HG03558 (cell line): ENCODE data around the gene IL17F.

Experiments used
- ATAC-seq: cut with Tn5 transposase; IDR thresholded peaks from one replicate; pipeline ENCODE4 v1.9.1; 2021; ENCODE audit warnings: moderate number of reproducible peaks; ENCODE audit not compliant: unreplicated experiment; ENCODE audit errors: extremely low read depth

The IL17F gene

DNA sequence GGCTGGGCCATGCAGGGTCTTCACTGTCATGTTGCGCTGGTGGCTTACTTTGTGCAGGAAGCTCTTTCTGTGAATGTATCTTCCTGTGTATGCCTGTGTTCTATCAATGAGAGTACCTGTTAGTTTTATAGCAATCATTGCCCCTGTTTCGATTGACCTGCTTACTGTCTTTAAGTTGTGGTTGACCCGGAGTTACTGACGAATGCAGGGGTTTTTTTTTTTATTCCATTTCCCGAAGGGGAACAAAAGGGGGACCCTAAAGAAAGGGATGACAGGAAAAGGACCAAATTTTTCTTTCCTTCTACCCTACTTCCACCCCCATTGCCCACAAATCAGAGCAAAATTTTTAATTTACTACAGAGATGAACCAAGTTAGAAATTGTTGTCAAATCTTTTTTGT lies at the start of gene IL17F:
Gene IL17F, minus strand, starts transcription at position 101 of the 400 bp plus-strand sequence. Its CDS starts 71 bp downstream, at position 30.
- no peak for ATAC-seq

DNA sequence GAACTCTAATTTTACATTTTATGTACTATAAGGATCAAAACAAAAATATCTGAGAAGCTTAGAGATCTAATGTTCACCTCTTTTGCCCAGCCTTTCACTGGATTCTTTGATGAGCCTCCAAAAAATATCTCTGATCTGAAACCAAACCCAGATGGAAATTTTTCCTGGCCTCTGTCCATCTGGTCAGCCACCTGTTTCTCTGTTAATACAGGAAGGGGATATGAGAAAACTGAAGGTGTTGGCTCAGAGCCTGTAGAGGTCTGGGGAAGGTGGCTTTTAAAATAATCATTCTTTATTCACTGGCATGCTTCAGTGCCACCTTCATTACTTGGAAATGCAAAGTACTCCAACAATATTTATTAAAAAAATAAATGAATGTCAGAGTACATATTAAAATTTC lies 48.8 kb upstream of the IL17F start:
- ATAC-seq: no peak

DNA sequence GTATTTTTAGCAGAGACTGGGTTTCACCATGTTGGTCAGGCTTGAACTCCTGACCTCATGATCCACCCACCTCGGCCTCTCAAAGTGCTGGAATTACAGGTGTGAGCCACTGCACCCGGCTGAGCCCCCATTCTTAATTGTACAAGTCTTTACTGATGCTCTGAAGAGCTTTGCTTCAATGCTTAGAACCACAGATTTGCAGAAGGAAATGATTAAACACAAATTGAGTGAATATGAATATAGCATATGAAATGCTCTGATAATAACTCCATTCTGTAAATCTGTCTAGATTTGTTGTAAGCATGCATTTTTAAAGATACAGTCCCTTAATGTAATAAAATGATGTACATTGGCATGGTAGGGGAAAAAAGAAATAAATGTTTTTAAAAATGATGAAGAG lies 44.5 kb upstream of the IL17F start:
- ATAC-seq: no peak

DNA sequence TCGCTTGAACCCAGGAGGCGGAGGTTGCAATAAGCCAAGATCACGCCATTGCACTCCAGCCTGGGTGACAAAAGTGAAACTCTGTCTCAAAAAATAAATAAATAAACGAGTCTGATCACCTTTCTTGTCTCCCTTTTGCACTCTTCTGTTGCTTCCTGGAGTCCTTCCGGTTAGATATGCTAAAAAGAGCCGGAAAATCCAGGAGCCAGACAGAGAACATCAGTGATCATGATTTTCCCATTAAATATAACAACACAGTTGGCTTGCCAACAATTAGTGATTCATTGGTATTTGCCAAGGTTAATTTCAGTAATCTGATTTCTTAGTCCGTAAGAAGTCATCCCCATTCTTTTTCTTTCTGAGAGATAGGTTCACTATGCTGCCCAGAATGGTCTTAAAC lies 43.9 kb upstream of the IL17F start:
- no peak for ATAC-seq

DNA sequence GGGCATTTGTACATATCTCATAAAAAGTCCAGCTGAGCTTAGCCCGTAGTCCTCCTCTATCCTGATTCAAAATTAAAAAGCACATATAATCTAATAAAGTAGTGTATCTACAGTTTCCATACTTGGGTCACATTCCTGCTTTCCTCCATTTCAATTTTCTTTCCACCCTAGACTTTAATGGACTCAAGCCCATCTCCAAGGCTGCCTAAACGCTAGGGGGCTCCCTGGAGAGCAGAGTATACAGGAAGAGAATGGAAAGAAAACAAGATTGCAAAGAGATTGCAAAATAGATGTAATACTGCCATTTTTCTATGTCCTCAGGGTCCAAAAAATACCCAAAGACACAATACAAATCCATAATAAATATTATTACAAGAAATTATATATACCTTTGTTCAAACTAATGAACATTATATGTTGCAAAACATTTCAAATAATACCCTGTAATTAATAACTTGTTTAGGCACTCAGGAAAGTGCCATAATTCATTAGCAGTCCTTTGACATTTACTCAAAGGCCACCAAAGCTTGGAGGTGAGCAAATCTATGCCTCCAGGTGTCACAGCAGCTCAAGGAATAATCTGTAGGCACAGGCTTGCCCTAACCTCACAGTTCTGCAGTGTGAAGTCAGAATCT lies 42.6 kb upstream of the IL17F start:
- no peak for ATAC-seq

DNA sequence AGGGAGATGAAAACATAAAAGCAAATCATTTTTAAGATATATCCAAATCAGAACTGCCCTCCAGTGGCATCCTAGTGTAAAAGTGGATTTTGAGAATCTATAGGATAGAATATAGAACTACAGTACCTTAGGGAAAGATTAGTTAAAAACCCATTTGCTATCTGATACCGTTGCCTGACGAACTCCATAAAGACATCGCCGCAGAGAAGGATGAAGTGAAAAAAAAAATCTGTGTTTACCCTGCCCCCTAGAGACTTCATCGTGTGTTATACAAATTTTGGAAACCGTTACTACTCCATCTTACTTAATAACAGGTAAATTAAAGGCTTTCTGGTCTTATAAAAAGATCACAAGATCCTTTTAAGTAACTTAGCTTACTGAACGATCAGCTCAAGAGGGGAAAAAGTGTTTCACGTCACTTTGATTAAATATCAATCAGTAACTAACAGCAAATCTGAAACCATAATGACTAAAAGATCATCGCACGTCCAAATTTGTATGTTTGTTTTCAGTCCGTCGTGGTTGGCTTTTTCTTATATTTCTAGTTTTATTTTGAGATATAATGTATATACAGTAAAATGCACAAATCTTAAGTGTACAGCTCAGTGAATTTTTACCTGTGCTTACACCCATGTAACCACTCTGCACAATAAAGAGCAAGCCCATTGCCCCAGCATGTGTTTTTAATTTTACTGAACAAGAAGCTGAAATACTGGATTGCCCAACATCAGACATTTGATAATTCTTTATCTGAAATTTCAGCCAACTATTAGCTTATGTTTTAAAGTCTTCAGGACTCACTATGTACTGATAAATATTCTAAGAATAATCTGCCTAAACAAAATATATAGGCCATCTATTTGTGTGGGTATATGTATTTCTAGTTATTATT lies 41.1 kb upstream of the IL17F start:
- ATAC-seq: no peak

DNA sequence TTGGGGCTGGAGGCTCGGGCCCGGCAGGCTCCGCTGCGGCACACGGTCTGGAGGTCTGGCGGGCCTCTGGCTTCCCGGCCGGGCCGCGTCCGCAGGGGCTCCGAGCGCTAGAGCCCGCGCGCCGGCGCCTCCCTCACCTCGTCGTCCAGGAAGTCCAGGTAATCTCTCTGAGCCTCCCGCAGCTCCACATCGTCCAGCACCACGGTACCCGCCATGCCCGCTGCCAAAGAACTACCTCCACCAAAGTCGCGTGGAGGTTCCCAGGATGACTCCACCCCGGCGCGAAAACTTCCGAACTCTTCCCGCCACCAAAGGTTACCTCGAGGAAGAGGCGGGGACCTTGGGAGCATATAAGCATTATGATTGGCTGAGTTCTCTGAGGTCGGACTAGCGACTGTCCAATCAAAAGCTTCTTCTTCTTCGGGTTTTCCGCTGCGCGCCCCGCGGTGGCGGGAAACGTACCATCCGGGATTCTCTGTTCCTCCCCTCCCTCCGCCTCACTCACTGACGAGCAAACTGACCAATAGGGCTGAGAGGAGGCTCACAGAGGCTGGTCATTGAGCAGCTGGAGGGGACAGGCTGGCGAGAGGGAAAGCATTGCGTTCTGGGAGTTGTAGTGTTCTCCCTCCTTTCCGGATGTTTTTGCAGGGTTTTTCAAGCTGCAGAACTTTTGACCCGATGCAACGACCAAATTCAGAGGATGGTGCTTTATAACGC lies 40.3 kb upstream of the IL17F start, which contains the start of gene MCM3:
Gene MCM3, minus strand, starts transcription at position 283 of the 717 bp plus-strand sequence. Its CDS starts 68 bp downstream, at position 215.
- ATAC-seq: peak; percentile 97

DNA sequence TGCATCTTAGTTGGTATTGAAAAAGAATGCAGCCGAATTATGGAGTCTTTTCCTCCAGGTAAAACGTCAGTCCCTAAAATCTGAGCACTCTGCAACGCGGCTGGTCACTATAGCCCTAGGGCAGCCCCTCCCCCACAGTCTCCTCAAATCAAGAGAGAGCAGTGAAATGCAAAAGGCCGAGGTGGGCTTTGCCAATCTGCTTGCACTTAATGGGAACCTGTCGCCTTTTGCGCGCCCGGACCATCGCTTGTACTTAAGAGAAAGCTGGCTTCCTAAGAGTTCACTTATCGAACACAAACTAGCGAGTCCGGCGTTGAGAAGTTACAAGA lies 39.8 kb upstream of the IL17F start:
- no peak for ATAC-seq

DNA sequence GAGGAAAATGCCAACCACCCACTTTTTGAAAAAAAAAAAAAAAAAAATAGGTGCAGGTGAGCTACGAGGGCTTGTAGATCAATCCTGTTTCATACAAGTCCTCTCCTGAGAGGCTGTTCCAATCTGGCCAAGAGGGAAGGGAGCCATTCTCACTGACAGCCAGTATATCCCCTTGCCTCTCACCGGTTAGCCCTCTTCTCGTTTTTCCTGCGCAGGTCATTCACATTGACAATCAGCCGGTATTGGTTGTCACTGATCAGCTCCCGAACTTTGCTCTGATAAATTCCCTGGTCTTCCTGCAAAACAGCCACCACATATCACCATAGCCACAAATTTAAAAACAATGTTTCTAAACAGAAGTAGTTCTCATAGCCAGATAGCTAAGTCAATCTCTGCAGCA lies 38.8 kb upstream of the IL17F start:
- ATAC-seq: no peak

DNA sequence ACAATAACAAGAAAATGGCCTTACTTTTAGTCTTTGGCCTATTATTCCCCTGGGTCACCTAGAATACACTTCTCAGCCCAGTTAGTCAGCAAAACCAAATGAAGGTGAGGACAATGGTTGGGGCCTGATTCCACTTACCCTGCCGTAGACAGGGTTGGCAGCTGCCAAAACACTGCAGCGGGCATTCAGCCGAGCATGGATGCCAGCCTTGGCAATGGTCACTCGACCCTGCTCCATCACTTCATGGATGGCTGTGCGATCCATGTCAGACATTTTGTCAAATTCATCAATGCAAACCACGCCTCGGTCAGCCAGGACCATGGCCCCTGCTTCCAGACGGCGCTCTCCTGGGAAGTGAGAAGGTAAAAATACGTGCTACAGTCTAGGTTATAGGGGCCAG lies 31.8 kb upstream of the IL17F start:
- ATAC-seq: no peak

DNA sequence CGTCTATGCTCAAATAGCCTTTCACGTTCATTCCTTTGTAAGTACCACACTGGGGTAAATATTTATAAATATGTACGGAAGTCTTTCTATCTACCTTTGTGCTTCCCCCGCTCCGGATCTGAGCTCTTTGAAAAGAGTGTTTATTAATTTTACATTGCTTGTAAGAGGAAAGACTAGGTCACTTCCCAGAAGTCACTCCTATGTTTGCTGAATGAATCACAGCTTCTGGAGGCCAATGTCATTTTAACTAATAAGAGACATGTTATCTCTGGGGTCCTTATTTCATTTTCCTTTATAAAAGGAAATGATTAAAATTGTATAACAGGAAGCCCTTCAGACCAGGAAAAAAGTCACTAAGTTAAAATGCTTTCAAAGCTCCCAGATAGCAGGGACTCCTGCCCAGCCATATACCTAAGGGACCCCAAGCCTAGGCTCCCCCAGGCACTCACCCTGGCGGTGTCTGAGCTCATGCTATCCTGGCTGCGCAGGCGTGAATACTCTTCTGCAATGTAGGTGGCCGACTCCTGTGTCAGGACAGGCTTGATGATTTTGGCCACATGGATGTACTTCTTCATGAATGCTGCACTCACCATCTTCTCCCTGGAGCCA lies 27.7 kb upstream of the IL17F start:
- ATAC-seq: no peak

DNA sequence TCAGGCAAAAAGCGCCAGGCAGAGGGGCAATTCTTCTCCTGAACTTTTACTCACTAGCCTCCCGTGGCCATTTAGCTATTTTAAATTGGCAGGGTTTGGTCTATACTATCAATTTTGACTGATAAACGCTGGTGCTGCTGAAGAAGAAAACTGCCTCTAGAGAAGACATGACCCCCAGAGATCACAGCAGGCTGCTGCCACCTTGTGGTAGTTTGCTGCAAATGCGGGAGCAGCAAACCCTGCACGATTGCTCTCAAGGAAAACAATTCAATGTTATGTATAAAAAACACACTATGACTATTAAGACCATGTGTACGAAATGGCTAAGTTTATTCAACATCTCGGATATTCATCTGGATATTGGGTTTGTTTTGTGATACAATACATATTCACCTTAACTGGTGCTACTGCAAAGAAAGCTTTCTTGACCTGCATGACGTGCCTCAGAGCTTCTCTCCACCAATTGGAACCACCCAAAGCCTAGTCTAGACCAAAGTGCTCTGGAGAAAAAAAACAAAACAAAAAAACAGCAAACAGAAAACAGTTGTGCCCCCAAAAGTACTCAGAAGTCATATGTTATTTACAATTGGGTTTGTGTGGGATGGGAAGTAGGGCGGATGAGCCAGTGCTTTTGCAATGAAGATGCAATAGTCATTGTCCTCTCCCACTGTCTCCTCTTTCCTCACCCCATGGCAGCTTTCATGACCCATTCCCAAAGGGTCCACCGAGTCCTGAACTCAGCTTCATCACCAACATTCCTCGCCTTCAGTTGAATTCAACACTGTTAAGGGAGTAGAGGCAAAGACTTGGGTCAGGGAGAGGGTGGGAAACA lies 19.6 kb upstream of the IL17F start:
- peak; percentile 77 for ATAC-seq

DNA sequence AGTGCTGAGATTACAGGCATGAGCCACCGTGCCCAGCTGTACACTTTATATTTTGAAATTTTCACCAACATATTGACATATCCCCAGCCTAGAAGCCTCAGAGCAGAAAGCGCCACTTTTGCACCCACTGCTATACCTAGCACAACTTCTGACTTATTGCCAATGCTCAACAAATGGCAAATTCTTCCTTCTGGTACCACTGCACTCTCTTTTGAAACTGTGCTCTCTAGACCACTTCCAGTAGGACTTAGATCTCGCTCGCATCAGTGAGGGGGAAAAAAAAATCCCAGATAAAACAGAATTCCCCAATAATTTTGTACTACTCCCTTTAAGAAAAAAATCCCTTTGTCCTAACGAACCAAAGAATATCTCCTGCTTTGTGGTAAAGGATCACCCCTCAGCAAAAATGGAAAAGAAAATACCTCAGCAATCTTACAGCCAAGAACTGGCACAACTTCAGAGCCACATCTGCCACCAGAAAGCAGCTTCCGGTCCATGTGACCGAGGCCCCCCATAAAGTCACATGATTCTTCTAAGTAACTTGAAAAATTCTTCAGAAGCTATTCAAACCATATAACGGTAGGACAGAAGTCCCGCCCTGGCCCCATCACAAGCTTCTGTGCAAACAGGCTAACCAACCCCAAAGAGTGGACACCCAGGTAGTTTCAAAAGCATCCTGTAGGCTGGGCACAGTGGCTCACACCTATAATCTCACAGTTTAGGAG lies 18.5 kb upstream of the IL17F start:
- ATAC-seq: no peak

DNA sequence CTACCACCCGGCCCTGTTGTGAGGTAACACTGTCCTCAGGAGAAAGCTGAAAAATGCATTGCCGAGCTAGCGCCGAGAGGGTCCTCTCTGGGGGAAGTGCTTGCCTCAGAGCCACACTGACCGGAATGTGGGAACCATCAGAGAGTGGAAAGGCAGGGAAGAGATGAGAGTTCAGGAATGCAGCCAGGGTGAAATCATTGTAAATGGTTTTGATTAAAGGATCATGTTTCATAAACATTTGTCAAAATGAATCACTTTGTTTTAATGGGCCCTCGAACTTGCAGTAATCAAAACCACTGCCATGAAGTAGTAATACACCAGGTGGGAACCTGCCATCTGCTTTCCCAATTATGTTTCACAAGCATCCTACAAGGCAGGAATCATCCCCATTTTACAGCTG lies 16.9 kb upstream of the IL17F start:
- no peak for ATAC-seq

DNA sequence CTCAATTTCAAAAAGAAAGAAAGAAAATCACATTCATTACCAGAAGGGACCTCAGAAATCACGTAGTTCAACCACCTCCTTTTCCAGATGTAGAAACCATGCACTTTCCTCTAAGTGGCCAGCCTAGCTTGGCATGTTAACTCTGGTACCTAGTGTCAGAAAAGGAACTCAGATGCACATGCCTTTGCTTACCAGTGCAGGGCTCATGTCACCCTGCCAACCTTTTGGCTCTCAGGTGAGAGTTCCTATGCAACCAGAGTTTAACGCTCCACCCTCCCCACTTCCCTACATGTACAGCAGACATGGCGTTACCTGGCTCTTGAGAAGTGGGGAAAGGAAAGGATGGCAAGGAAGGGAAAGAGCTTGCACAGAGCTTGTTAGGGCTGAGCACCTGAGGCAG lies 16.3 kb upstream of the IL17F start:
- no peak for ATAC-seq

DNA sequence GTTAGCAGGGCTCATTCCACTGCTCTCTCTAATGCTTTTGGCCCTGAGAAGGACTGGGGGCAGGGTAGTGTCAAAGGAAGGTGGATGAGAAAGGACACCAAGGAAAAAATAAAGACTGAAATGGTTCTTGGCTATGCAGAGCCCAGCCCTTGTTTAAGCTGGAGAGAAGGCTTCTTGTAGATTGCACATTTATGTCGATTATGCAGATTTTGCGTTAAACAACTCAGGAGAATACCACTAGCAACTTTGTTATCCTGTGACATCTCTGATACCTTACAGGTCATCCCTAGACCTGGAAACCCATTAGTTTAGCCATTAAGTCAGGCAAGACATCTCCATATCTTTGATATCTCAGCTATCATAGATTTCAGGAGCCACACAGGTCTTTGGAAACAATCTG lies 11.1 kb upstream of the IL17F start:
- ATAC-seq: no peak

DNA sequence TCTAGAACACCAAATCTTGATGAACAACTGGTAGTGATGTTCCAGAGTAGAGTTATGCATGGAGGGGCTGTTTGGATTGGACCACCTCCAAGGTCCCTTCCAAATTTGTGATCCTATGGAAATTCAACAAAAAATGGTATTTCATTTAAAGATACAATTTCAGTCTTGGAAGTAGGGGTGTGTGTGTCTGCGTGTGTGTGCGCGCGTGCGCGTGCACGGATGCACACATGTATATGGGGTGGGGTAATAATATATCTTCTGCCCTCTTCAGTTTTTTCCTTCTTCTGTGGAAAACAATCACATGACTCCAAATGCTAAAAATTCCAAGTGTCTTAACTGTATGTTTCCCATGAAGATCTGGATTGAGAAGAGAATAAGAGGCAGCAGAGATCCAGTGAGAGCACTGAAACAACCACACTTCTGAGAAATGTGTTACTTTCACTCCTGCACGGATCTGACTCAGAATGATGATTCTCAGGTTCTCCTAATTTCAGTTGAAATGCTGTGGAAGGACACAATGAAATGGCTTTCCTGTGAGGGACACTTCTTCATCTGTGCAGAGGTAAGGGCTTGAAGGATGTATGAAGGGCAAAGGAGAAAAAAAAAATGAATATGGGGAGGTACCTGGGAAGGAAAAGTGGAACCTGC lies 10.6 kb upstream of the IL17F start:
- ATAC-seq: no peak

DNA sequence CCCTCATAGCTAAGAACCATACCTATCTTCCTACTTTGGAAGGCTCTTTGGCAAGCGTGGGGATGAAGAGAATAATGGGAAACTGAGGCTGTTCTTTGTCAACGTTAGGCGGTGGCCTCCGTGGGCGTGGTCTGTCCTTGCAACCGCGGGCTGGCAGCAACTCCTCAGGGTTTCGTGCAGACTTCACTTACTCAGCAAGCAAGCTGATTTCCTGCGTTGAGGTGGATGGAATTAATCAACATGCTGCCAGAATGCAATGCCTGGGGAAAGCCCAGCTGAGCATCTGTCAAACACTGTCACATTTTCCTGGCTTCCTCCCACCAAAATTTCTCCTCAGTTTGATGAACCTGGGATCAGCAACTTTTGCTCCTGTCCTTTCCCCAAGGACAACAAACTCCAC lies 9.2 kb upstream of the IL17F start:
- ATAC-seq: no peak

DNA sequence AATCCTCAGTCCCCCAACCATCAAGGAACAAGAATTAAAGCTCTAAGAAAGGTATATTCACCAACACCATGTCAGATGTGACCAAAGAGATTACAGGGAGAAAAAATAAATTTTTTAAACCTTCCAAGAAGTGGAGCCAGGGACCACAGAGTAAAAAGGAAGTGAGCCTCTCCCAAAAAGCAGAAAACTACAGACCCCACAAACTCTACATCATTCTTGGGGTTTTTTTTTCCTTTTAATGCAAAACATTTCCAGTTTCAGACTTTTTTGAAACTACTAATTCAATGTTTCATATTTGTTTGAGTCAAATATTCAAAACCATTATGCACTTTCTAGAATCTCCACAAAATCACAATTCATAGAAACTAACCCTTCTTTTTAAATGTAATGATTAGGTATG lies 6.8 kb upstream of the IL17F start:
- no peak for ATAC-seq
